Measurements from ENCODE around the gene ZBTB22. TPM values are rescaled to one million over a fixed set of nuclear protein-coding genes. Genes with fewer than 3 reads are reported as not detected.
"Not testable (repeated sequence)": the region's sequence is repeated elsewhere in the genome, so short reads cannot be mapped to it uniquely, and the experiment has no call there.

Gene ZBTB22
- total RNA-seq, 4 donors from 2014 or later: 17.9 to 30.3 (median 26.3) TPM

DNA sequence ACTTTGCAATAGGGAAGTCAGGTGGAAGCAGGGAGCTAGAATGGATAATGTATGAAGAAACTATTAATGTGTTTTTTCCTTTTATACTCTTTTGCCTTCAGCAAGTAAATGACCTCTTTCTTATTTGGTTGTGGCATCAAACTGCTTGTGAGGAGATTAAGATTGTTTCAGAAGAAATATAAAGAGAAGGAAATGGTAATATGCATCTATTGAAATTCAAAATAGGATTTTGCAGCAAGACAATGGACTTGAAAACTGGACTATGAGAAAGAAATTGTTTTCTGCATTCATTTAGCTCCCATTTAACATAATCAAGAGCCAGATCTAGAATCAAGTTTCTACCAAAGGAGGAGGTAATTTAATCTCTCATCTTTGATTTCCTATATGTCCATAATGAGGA, 41.8 kb upstream of the ZBTB22 start:
- peaks cover 4 to 11% of the 10 kb centered on the region in 2 donors for H3K4me1 ChIP-seq
- H3K27me3 ChIP-seq: no peaks in the 10 kb centered on the region
- H3K9me3 ChIP-seq: no peaks in the 10 kb centered on the region
- no peak overlapping the region for H3K4me3 ChIP-seq (replicated peaks in 1 of 3)
- DNase-seq: no peak
- no peaks in the 10 kb centered on the region for H3K36me3 ChIP-seq
- intact Hi-C loops (cut with DNase I): no loop called here
- TF ChIP-seq POLR2A (IDR thresholded peaks at IDR 0.05): no peak
- TF ChIP-seq, protein P1, sequence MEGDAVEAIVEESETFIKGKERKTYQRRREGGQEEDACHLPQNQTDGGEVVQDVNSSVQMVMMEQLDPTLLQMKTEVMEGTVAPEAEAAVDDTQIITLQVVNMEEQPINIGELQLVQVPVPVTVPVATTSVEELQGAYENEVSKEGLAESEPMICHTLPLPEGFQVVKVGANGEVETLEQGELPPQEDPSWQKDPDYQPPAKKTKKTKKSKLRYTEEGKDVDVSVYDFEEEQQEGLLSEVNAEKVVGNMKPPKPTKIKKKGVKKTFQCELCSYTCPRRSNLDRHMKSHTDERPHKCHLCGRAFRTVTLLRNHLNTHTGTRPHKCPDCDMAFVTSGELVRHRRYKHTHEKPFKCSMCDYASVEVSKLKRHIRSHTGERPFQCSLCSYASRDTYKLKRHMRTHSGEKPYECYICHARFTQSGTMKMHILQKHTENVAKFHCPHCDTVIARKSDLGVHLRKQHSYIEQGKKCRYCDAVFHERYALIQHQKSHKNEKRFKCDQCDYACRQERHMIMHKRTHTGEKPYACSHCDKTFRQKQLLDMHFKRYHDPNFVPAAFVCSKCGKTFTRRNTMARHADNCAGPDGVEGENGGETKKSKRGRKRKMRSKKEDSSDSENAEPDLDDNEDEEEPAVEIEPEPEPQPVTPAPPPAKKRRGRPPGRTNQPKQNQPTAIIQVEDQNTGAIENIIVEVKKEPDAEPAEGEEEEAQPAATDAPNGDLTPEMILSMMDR (IDR thresholded peaks at IDR 0.05): no peak
- no peak overlapping the region for H3K27ac ChIP-seq

DNA sequence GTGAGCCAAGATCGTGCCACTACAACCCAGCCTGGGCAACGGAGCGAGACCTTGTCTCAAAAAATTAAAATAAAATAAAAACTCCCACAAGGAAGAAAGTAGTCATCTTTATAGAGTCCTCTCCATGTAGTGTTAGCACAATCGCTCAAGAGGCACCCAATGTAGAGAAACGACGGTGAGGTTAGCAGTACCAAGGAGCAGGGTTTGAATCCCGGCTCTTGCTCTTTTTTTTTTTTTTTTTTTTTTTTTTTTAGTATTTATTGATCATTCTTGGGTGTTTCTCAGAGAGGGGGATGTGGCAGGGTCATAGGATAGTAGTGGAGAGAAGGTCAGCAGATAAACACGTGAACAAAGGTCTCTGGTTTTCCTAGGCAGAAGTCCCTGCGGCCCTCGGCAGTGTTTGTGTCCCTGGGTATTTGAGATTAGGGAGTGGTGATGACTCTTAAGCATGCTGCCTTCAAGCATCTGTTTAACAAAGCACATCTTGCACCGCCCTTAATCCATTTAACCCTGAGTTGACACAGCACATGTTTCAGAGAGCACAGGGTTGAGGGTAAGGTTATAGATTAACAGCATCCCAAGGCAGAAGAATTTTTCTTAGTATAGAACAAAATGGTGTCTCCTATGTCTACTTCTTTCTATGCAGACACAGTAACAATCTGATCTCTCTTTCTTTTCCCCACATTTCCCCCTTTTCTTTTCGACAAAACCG, 39.8 kb upstream of the ZBTB22 start:
- H3K4me1 ChIP-seq; intact Hi-C loops (cut with DNase I); DNase-seq; H3K4me3 ChIP-seq (replicated peaks in 1 of 3); H3K36me3 ChIP-seq; H3K27ac ChIP-seq; H3K27me3 ChIP-seq; H3K9me3 ChIP-seq: not testable (repeated sequence)
- WGBS, 2 donors: 55 to 64% methylated on average over 13 of the region's 13 CpGs

DNA sequence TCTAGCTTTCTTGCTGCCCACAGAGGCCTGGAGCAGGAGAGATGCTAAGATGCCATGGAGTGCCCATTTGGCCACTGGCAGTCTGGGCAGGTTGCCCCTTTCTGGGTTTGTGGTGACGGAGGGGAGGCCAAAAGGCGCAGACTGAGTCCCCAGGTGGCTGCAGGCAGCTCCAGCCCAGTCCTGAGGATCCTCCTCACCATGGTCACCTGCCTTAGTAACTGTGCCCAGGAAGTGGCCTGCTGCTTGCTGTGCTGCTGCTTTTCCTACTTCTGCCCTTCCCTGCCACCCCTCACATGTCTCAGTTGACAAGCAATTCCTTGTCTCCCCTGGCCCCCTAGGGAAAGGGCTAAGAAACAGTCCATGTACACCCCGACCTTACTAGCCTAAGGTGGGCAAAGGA, 38.8 kb upstream of the ZBTB22 start:
- TF ChIP-seq, protein P1 (IDR thresholded peaks at IDR 0.05): no peak
- no peaks in the 10 kb centered on the region for H3K9me3 ChIP-seq
- H3K4me1 ChIP-seq: no peaks in the 10 kb centered on the region
- DNase-seq: no peak
- H3K4me3 ChIP-seq (replicated peaks in 1 of 3): no peak overlapping the region
- intact Hi-C loops (cut with DNase I): no loop called here
- H3K36me3 ChIP-seq: no peaks in the 10 kb centered on the region
- H3K27me3 ChIP-seq: no peaks in the 10 kb centered on the region
- H3K27ac ChIP-seq: no peak overlapping the region
- 84% methylated on average over 3 of the region's 3 CpGs for WGBS, 2 donors

DNA sequence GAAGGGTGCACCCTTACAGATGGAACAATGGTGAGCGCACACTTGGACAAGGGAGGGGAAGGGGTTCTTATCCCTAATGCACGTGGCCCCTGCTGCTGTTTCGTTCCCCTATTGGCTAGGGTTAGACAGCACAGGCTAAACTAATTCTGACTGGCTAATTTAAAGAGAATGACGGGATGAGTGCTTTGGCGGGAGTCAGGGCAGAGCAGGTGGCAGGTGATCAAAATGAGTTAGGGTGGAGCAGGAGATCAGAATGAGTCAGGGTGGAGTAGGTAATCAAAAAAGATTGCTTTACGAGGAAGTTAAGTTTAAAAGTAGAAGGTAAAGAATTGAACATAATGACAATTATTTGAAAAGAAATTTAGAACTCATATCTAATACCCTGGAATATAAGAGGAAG, 38.3 kb upstream of the ZBTB22 start:
- H3K36me3 ChIP-seq; DNase-seq; H3K27ac ChIP-seq; intact Hi-C loops (cut with DNase I); H3K4me3 ChIP-seq (replicated peaks in 1 of 3); H3K4me1 ChIP-seq; H3K27me3 ChIP-seq; H3K9me3 ChIP-seq: not testable (repeated sequence)
- 92 to 94% methylated on average over 6 of the region's 6 CpGs for WGBS, 2 donors

DNA sequence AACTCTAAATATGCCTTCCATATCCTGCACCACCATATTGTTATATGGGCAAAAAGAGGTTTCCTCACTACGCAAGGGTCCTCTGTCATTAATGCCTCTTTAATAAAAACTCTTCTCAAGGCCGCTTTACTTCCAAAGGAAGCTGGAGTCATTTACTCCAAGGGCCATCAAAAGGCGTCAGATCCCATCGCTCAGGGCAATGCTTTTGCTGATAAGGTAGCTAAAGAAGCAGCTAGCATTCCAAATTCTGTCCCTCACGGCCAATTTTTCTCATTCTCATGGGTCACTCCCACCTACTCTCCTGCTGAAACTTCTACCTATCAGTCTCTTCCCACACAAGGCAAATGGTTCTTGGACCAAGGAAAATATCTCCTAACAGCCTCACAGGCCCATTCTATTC, 30.3 kb upstream of the ZBTB22 start:
- WGBS, 2 donors: 90 to 93% methylated on average over 5 of the region's 5 CpGs
- Histone ChIP-seq H3K4me3 (replicated peaks in 1 of 3) (no peak overlapping the region), H3K4me1 (peaks cover 7 to 16% of the 10 kb centered on the region in 2 donors), H3K36me3 (no peaks in the 10 kb centered on the region), H3K27me3 (no peaks in the 10 kb centered on the region), H3K9me3 (no peaks in the 10 kb centered on the region), H3K27ac (no peak overlapping the region)
- intact Hi-C loops (cut with DNase I): no loop called here
- no peak for DNase-seq
- no peak for TF ChIP-seq POLR2A (IDR thresholded peaks at IDR 0.05)
- TF ChIP-seq, protein P1 (IDR thresholded peaks at IDR 0.05): no peak

DNA sequence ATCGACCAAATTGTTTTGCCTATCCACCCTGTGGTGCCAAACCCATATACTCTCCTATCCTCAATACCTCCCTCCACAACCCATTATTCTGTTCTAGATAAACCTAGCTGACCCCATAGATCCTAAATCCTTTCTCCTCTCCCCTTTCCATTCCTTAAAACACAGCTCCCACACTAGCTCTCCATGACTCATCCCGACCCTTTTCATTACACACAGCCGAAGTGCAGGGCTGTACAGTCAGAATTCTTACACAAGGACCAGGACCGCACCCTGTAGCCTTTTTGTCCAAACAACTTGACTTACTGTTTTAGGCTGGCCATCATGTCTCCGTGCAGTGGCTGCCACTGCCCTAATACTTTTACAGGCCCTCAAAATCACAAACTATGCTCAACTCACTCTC, 29.4 kb upstream of the ZBTB22 start:
- H3K36me3 ChIP-seq; H3K27ac ChIP-seq; H3K4me3 ChIP-seq (replicated peaks in 1 of 3); DNase-seq; H3K27me3 ChIP-seq; intact Hi-C loops (cut with DNase I); H3K9me3 ChIP-seq: not testable (repeated sequence)
- 92 to 93% methylated on average over 5 of the region's 5 CpGs for WGBS, 2 donors
- H3K4me1 ChIP-seq: peaks cover 7 to 16% of the 10 kb centered on the region in 2 donors
